WTC11 (cell line): Measurements from ENCODE around the gene TMEM181. TPM values are rescaled to one million over a fixed set of nuclear protein-coding genes. Genes with fewer than 3 reads are reported as not detected.

Source experiments
- ATAC-seq: fragments of 200-7000 bp; cut with Tn5 transposase; 2 replicates; pipeline ENCODE4 v1.10.0; 2021; ENCODE audit warnings: mild to moderate bottlenecking, moderate library complexity
- CTCF ChIA-PET: fragments of 300-600 bp; sonication (Branson Sonifier 250); formaldehyde crosslinking; loops from one replicate; lab custom pipeline; 2021; ENCODE audit warnings: antibody characterized with exemption; lab: Charles Lee
- POLR2A ChIA-PET: fragments of 350-600 bp; sonication (Branson Sonifier 250); formaldehyde crosslinking; loops from one replicate; lab custom pipeline; 2021; ENCODE audit warnings: antibody characterized with exemption; lab: Charles Lee
- DNase-seq: peaks from one replicate; pipeline ENCODE4 v3.0.0; 2021; ENCODE audit warnings: low spot score
- H3K27ac Mint-ChIP-seq: 2 replicates; pipeline ENCODE4 v1.8.0; 2021; ENCODE audit warnings: mixed read lengths
- H3K27me3 Mint-ChIP-seq: 2 replicates; pipeline ENCODE4 v1.8.0; 2021; ENCODE audit warnings: low read depth, mild to moderate bottlenecking, moderate library complexity, mixed read lengths
- H3K36me3 Mint-ChIP-seq: 2 replicates; pipeline ENCODE4 v1.8.0; 2021; ENCODE audit warnings: mixed read lengths
- H3K4me1 Mint-ChIP-seq: 2 replicates; pipeline ENCODE4 v1.8.0; 2022; ENCODE audit warnings: mixed read lengths
- H3K4me3 Mint-ChIP-seq: 2 replicates; pipeline ENCODE4 v1.8.0; 2021; ENCODE audit warnings: mild to moderate bottlenecking, moderate library complexity, mixed read lengths
- H3K9me3 Mint-ChIP-seq: 2 replicates; pipeline ENCODE4 v1.8.0; 2021; ENCODE audit warnings: mixed read lengths
- ARID4B ChIP-seq: sonication (generic); formaldehyde crosslinking; IDR thresholded peaks from 2 replicates; pipeline ENCODE4 v1.8.0; 2023; ENCODE audit warnings: missing genetic modification reagents, mild to moderate bottlenecking, borderline replicate concordance
- CBFB ChIP-seq: sonication (generic); formaldehyde crosslinking; IDR thresholded peaks from 2 replicates; pipeline ENCODE4 v1.8.1; 2022; ENCODE audit warnings: mild to moderate bottlenecking, low read depth, missing genetic modification reagents
- CDX4 ChIP-seq: fragments of 250-450 bp; sonication (Bioruptor Pico); IDR thresholded peaks from 2 replicates; pipeline ENCODE4 v1.9.0; 2021; ENCODE audit warnings: moderate library complexity, mild to moderate bottlenecking, inconsistent platforms, borderline replicate concordance
- EMX1 ChIP-seq: fragments of 250-450 bp; sonication (Bioruptor Pico); IDR thresholded peaks from 2 replicates; pipeline ENCODE4 v1.8.0; 2021; ENCODE audit warnings: mild to moderate bottlenecking
- IRF1 ChIP-seq: sonication (generic); formaldehyde crosslinking; IDR thresholded peaks from 2 replicates; pipeline ENCODE4 v1.8.0; 2023; ENCODE audit warnings: missing genetic modification reagents
- MAX ChIP-seq: sonication (generic); formaldehyde crosslinking; IDR thresholded peaks from 2 replicates; pipeline ENCODE4 v1.8.0; 2022; ENCODE audit warnings: mild to moderate bottlenecking, missing genetic modification reagents
- MXD4 ChIP-seq: fragments of 250-450 bp; sonication (Bioruptor Pico); IDR thresholded peaks from 2 replicates; pipeline ENCODE4 v1.8.0; 2021; ENCODE audit warnings: mild to moderate bottlenecking, moderate library complexity, borderline replicate concordance
- NFE2L1 ChIP-seq: sonication (generic); formaldehyde crosslinking; IDR thresholded peaks from 2 replicates; pipeline ENCODE4 v1.8.1; 2023; ENCODE audit warnings: missing genetic modification reagents
- NFYB ChIP-seq: sonication (generic); formaldehyde crosslinking; conservative IDR thresholded peaks from 2 replicates; pipeline ENCODE4 v1.8.0; 2022; ENCODE audit warnings: low read depth, missing genetic modification reagents
- NR2C2 ChIP-seq: sonication (generic); formaldehyde crosslinking; IDR thresholded peaks from 2 replicates; pipeline ENCODE4 v1.8.0; 2022; ENCODE audit warnings: mild to moderate bottlenecking, missing genetic modification reagents
- NR3C1 ChIP-seq: sonication (generic); formaldehyde crosslinking; conservative IDR thresholded peaks from 2 replicates; pipeline ENCODE4 v1.8.1; 2023; ENCODE audit warnings: low read depth, mild to moderate bottlenecking, missing genetic modification reagents
- SMAD4 ChIP-seq: sonication (generic); formaldehyde crosslinking; IDR thresholded peaks from 2 replicates; pipeline ENCODE4 v1.8.0; 2022; ENCODE audit warnings: mild to moderate bottlenecking, missing genetic modification reagents
- TEAD1 ChIP-seq: sonication (generic); formaldehyde crosslinking; IDR thresholded peaks from 2 replicates; pipeline ENCODE4 v1.8.0; 2022; ENCODE audit warnings: mild to moderate bottlenecking, missing genetic modification reagents
- TP53 ChIP-seq: sonication (generic); formaldehyde crosslinking; IDR thresholded peaks from 2 replicates; pipeline ENCODE4 v1.8.1; 2023; ENCODE audit warnings: mild to moderate bottlenecking, missing genetic modification reagents
- ZBTB43 ChIP-seq: sonication (generic); formaldehyde crosslinking; IDR thresholded peaks from 2 replicates; pipeline ENCODE4 v1.8.1; 2023; ENCODE audit warnings: mild to moderate bottlenecking, missing genetic modification reagents
- ZNF219 ChIP-seq: sonication (generic); formaldehyde crosslinking; IDR thresholded peaks from 2 replicates; pipeline ENCODE4 v1.8.0; 2023; ENCODE audit warnings: missing genetic modification reagents, mild to moderate bottlenecking, borderline replicate concordance
- ZNF396 ChIP-seq: fragments of 250-450 bp; sonication (Bioruptor Pico); IDR thresholded peaks from 2 replicates; pipeline ENCODE4 v1.8.0; 2021; ENCODE audit warnings: mild to moderate bottlenecking, moderate library complexity, borderline replicate concordance
- total RNA-seq: library from RNA; stranded (reverse); gene quantifications from 3 replicates; pipeline ENCODE4 v1.2.3, GENCODE V29; 2021
- TF ChIP-seq, protein P1 (sequence below): fragments of 250-450 bp; sonication (Bioruptor Pico); IDR thresholded peaks from 2 replicates; pipeline ENCODE4 v1.9.0; 2021; ENCODE audit warnings: mild to moderate bottlenecking, borderline replicate concordance

The TMEM181 gene
- total RNA-seq, 1 experiment from 2014 or later: 18.8 TPM

DNA sequence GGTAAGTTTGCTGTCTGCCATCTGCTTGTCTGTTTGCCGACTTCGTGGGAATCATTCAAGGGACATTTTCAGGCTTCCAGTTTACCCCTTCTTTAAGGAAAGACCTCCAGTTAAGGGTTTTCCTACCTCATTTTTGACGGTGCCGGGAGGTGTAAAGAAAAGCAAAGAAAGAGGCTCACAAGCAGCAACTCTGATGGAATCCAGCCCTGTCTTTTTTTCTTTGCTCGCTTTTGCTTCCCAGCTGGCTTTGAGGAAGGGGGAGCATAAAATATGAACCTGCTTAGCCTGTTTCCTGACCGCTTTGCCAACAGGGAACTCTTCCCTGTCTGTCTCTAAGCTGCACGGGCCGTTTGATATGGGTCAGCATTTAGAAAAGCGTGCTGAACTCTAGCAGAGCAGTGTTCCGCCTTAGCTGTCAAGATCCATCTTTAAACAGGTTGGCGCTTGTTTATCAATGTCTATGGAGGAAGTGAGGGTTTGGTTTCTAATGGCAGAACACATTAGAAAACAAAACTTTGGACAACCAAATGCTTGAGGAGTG, 103.8 kb downstream of the TMEM181 start:
- H3K4me3 Mint-ChIP-seq: no peak overlapping the region
- ChIA-PET CTCF (interaction anchor here (0.6 to 2.7 kb wide), 5 partner anchors 9 to 471 kb away, joined by 3 to 13 read pairs (median 4); no protein-coding TSS in a partner anchor), POLR2A (no interaction called here)
- H3K9me3 Mint-ChIP-seq: no peaks in the 10 kb centered on the region
- no peaks in the 10 kb centered on the region for H3K36me3 Mint-ChIP-seq
- ATAC-seq (no peak), DNase-seq (no peak)
- H3K27me3 Mint-ChIP-seq: peaks cover 2% of the 10 kb centered on the region; the same call in 1 of the 2 replicates
- peaks cover 21% of the 10 kb centered on the region for H3K4me1 Mint-ChIP-seq
- no peak overlapping the region for H3K27ac Mint-ChIP-seq
- TF ChIP-seq NFYB (no peak), MXD4 (CRISPR knock-in tag) (no peak)

GRCh38 chr6:158665332-158665731, 105.4 kb downstream of the TMEM181 start:
- Mint-ChIP-seq H3K27ac (no peak overlapping the region), H3K4me1 (peaks cover 14% of the 10 kb centered on the region), H3K36me3 (no peaks in the 10 kb centered on the region), H3K9me3 (no peaks in the 10 kb centered on the region), H3K4me3 (no peak overlapping the region), H3K27me3 (peaks cover 2% of the 10 kb centered on the region; the same call in 1 of the 2 replicates)
- CTCF ChIA-PET: interaction anchor here (2.3 kb wide), 1 partner anchor 26 kb away, joined by 6 read pairs; no protein-coding TSS in a partner anchor
- TF ChIP-seq ZNF396 (CRISPR knock-in tag) (no peak), NR2C2 (CRISPR knock-in tag) (no peak), SMAD4 (CRISPR knock-in tag) (no peak), TP53 (CRISPR knock-in tag) (no peak), EMX1 (CRISPR knock-in tag) (no peak), MAX (CRISPR knock-in tag) (no peak), NFE2L1 (CRISPR knock-in tag) (no peak), CBFB (CRISPR knock-in tag) (no peak), ZNF219 (CRISPR knock-in tag) (no peak), ARID4B (CRISPR knock-in tag) (no peak), NR3C1 (CRISPR knock-in tag) (no peak), ZBTB43 (CRISPR knock-in tag) (no peak), TEAD1 (CRISPR knock-in tag) (no peak), CDX4 (CRISPR knock-in tag) (no peak), IRF1 (no peak)
- TF ChIP-seq, protein P1, sequence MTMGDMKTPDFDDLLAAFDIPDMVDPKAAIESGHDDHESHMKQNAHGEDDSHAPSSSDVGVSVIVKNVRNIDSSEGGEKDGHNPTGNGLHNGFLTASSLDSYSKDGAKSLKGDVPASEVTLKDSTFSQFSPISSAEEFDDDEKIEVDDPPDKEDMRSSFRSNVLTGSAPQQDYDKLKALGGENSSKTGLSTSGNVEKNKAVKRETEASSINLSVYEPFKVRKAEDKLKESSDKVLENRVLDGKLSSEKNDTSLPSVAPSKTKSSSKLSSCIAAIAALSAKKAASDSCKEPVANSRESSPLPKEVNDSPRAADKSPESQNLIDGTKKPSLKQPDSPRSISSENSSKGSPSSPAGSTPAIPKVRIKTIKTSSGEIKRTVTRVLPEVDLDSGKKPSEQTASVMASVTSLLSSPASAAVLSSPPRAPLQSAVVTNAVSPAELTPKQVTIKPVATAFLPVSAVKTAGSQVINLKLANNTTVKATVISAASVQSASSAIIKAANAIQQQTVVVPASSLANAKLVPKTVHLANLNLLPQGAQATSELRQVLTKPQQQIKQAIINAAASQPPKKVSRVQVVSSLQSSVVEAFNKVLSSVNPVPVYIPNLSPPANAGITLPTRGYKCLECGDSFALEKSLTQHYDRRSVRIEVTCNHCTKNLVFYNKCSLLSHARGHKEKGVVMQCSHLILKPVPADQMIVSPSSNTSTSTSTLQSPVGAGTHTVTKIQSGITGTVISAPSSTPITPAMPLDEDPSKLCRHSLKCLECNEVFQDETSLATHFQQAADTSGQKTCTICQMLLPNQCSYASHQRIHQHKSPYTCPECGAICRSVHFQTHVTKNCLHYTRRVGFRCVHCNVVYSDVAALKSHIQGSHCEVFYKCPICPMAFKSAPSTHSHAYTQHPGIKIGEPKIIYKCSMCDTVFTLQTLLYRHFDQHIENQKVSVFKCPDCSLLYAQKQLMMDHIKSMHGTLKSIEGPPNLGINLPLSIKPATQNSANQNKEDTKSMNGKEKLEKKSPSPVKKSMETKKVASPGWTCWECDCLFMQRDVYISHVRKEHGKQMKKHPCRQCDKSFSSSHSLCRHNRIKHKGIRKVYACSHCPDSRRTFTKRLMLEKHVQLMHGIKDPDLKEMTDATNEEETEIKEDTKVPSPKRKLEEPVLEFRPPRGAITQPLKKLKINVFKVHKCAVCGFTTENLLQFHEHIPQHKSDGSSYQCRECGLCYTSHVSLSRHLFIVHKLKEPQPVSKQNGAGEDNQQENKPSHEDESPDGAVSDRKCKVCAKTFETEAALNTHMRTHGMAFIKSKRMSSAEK: no peak
- POLR2A ChIA-PET: no interaction called here
- DNase-seq (no peak), ATAC-seq (no peak)
